HG03565 (cell line): ENCODE results near the gene TULP1.
"Not testable (repeated sequence)": the region's sequence is repeated elsewhere in the genome, so short reads cannot be mapped to it uniquely, and the experiment has no call there.

Source experiments
- ATAC-seq: cut with Tn5 transposase; IDR thresholded peaks from one replicate; pipeline ENCODE4 v1.9.1; 2021; ENCODE audit warnings: mild to moderate bottlenecking, moderate library complexity; ENCODE audit not compliant: unreplicated experiment

The TULP1 gene

GRCh38 chr6:35512740-35513139, at the start of gene TULP1:
TULP1 (minus strand) TSS chr6:35512896; CDS start chr6:35512858, 38 bp downstream.
- no peak for ATAC-seq

GRCh38 chr6:35562060-35562459, 49.4 kb upstream of the TULP1 start:
- ATAC-seq, result no peak

GRCh38 chr6:35561113-35561512, 48.4 kb upstream of the TULP1 start:
- no peak for ATAC-seq

GRCh38 chr6:35558571-35558970, 45.9 kb upstream of the TULP1 start:
- no peak for ATAC-seq

GRCh38 chr6:35557239-35557638, 44.5 kb upstream of the TULP1 start:
- no peak for ATAC-seq

- no peak for ATAC-seq
Measured at GRCh38 chr6:35554811-35555210, 42.1 kb upstream of the TULP1 start.

GRCh38 chr6:35553315-35553714, 40.6 kb upstream of the TULP1 start:
- ATAC-seq, result no peak

- no peak for ATAC-seq
Measured at GRCh38 chr6:35552285-35552917, 39.7 kb upstream of the TULP1 start.

GRCh38 chr6:35550437-35550836, 37.7 kb upstream of the TULP1 start:
- no peak for ATAC-seq

- no peak for ATAC-seq
Measured at GRCh38 chr6:35547676-35548075, 35.0 kb upstream of the TULP1 start.

- no peak for ATAC-seq
Measured at GRCh38 chr6:35544769-35545361, 32.2 kb upstream of the TULP1 start.

GRCh38 chr6:35543459-35544193, 30.9 kb upstream of the TULP1 start:
- no peak for ATAC-seq

GRCh38 chr6:35541836-35542235, 29.1 kb upstream of the TULP1 start:
- no peak for ATAC-seq

- ATAC-seq, result no peak
Measured at GRCh38 chr6:35539223-35539622, 26.5 kb upstream of the TULP1 start.

- not testable (repeated sequence) for ATAC-seq
Measured at GRCh38 chr6:35535847-35536246, 23.2 kb upstream of the TULP1 start.

- ATAC-seq, result no peak
Measured at GRCh38 chr6:35534407-35535170, 21.9 kb upstream of the TULP1 start.

- ATAC-seq, result no peak
Measured at GRCh38 chr6:35533981-35534380, 21.3 kb upstream of the TULP1 start.

GRCh38 chr6:35532126-35532525, 19.4 kb upstream of the TULP1 start:
- ATAC-seq, result no peak

- ATAC-seq, result no peak
Measured at GRCh38 chr6:35524380-35525020, 11.8 kb upstream of the TULP1 start.

- ATAC-seq, result no peak
Measured at GRCh38 chr6:35522660-35523658, 10.3 kb upstream of the TULP1 start.
